DLD1 (cell line): ENCODE measurements around the gene KLK6.
"Not testable (repeated sequence)": the region's sequence is repeated elsewhere in the genome, so short reads cannot be mapped to it uniquely, and the experiment has no call there.

Experiments
- in situ Hi-C: cut with HindIII; loops from 2 replicates; pipeline ENCODE4 v1.10.0; 2017; ENCODE audit warnings: low sequenced_read_pairs

Gene KLK6

GRCh38 chr19:50994129-50994528, 24.7 kb upstream of the KLK6 start:
- in situ Hi-C loops = no loop called here

GRCh38 chr19:50992666-50993035, 23.3 kb upstream of the KLK6 start:
- in situ Hi-C loops = no loop called here

GRCh38 chr19:50984416-50984815, 15.0 kb upstream of the KLK6 start:
- in situ Hi-C loops = not testable (repeated sequence)

- in situ Hi-C loops = no loop called here
These were observed 14.4 kb upstream of the KLK6 start, which contains the start of gene KLK7 for GRCh38 chr19:50983625-50984292. TSS of gene KLK7 (minus strand) at chr19:50983917. CDS start at chr19:50982399, 1,518 bp downstream.

- in situ Hi-C loops = no loop called here
These were observed 12.8 kb upstream of the KLK6 start for GRCh38 chr19:50982186-50982585.

GRCh38 chr19:50981587-50982146, 12.3 kb upstream of the KLK6 start:
- in situ Hi-C loops = no loop called here

GRCh38 chr19:50980208-50980607, 10.8 kb upstream of the KLK6 start:
- in situ Hi-C loops = no loop called here

GRCh38 chr19:50979758-50980157, 10.4 kb upstream of the KLK6 start:
- in situ Hi-C loops = no loop called here

GRCh38 chr19:50978772-50979390, 9.5 kb upstream of the KLK6 start:
- in situ Hi-C loops = no loop called here

GRCh38 chr19:50977626-50978025, 8.2 kb upstream of the KLK6 start:
- in situ Hi-C loops = no loop called here

- in situ Hi-C loops = no loop called here
These were observed 6.4 kb upstream of the KLK6 start for GRCh38 chr19:50975766-50976165.

GRCh38 chr19:50974702-50975556, 5.5 kb upstream of the KLK6 start:
- in situ Hi-C loops = no loop called here

GRCh38 chr19:50972795-50973376, 3.5 kb upstream of the KLK6 start:
- in situ Hi-C loops = no loop called here

- in situ Hi-C loops = not testable (repeated sequence)
These were observed 419 bp upstream of the KLK6 start for GRCh38 chr19:50969810-50970209.

- in situ Hi-C loops = no loop called here
These were observed 527 bp downstream of the KLK6 start for GRCh38 chr19:50968716-50969412.

GRCh38 chr19:50967929-50968715, 1.3 kb downstream of the KLK6 start:
- in situ Hi-C loops = no loop called here

- in situ Hi-C loops = no loop called here
These were observed 5.1 kb downstream of the KLK6 start for GRCh38 chr19:50964266-50964665.

GRCh38 chr19:50963381-50963780, 6.0 kb downstream of the KLK6 start:
- in situ Hi-C loops = no loop called here

GRCh38 chr19:50962245-50962644, 7.1 kb downstream of the KLK6 start:
- in situ Hi-C loops = no loop called here
